CD4-positive, alpha-beta T cell treated with Interferon gamma for 1 hour (primary cell): ENCODE results near the gene PROM2.

Experiments
- DNase-seq: peaks from one replicate; pipeline ENCODE4 v3.0.0-alpha.2; 2020

Gene PROM2

DNA sequence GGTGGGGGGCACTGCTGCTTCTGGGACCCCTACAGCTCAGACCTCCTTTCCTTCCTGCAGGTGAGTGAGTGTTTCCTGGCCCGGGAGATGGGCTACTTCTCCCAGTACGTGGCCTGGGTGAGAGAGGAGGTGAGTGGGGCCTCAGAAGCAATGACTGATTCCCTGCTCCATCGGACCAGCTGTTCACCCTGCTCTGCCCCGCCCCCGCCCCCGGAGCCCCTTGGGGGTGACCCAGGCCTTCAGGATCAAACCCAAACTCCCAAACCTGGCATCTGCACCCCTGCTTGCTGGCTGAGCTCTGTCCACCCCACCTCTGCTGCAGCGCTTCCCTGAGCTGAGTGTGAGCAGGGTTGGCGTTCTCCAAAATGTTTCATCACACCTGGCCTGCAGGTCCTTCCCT is 13.1 kb downstream of the PROM2 start:
- DNase-seq, result no peak

DNA sequence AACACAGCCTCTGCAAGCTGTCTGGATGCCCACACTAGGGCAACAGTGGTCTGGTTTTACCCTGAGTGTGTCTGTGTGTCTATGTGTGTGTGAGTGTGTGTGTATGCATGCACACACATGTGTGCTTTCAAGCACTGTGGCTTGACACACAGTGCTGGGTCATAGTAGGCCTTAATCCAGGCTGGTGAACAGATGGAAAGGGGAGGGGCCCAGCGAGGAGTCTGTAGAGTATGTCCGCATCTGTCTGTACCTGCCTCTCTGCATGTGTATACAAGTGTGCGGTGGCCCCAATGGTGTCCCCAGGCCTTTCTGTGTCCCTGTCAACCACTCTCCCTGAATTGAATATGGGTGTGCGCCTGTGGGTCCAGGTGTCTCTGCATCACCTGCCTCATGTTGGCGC is 13.6 kb downstream of the PROM2 start:
- DNase-seq, result no peak

DNA sequence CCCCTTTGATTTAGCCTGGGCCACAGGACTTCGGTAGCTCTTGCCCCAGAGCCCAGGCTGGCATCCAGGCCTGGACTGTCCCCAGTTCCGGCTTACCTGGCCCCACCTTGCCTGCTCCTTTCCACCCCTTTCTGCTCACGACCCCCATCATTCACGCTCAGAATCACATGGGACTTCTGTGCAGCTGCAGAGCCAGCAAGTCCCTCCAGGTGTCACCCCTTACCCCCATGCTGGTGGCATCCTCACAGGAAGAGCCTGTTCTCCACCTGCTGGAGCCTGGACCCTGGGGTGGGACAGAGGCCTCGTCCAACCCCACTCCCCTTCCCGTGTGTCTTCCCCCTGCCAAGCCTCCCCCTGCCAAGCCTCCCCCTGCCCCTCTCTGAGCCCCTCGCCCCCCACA is 15.0 kb downstream of the PROM2 start:
- no peak for DNase-seq

DNA sequence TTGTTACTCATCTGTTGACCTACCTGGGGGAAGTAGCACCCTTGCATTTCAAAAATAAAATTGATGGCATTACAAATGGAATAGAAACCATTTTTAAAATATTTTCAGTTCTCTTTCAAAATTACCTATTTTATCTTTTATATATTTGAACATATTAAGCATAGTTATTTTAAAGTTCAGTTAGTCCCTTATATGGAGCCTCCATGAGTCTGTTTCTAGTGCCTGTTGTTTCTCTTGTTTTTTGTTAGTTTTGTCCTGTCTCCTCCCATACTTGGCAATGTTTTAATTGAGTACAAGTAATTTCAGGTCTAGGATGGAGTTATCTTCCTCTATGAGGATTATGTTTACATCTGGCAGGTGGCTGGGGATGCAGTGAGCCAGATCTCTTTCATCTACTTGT is 17.0 kb downstream of the PROM2 start:
- DNase-seq, result no peak

DNA sequence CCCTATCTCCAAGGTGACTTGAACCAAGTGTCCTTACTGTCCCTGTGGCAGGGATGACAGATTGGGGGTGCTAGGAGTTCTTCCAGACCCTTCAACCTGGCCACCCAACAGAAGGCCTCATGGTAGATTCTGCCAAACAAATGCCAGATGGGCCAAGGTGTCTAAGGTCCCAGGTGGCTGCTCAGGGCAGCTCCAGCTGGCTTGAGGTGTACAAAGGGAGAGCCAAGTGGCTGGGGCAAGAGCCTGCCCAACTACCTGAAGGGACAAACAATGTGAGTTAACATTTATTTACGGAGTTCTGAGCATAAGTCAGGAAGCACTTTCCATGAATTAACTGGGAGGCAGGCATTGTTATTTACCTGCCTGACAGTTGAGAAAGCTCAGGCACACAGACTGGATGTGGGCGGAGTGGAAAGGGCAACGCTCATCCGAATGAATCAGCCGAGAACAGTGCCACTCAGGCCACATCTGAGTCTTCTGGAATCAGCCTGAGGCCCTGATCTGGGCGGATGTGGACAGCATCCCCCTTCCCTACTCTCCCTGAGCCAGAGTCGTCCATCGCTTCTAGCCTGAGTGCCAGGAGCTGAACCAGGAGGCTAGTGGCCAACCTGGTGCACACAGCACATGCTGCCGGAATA is 18.5 kb downstream of the PROM2 start:
- DNase-seq, result no peak

DNA sequence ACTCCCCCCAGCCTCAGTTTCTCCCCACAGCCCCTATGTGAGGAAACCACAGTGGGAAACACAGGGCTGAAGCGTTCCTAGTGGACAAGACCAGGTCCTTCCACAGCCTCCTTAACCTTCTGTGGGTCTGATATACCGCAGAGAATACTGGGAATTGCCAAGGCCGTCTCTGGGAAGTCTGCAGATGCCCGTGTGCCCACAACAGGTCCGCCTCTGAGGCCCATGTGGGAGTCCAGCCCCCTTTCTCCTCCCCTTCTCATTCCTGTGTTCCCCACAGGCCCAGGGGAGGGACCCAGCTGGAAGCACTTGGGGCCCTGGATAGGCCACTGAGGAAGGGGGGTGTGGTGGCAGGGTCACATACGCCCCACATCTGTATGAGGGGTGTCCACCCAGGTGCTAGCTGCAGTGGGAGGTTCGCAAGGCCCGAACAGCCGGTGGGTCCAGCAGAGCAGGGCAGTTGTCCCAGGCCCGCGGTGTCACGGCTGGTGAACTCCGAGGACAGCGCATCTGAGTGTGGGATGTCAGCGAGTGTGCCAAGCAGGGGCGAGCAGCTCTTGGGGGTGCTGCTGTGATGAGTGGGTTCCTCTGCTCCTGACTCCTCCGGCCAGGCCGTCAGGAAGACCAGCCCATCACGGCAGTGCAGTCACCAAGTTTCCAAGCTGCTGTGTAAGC is 20.5 kb downstream of the PROM2 start:
- no peak for DNase-seq

DNA sequence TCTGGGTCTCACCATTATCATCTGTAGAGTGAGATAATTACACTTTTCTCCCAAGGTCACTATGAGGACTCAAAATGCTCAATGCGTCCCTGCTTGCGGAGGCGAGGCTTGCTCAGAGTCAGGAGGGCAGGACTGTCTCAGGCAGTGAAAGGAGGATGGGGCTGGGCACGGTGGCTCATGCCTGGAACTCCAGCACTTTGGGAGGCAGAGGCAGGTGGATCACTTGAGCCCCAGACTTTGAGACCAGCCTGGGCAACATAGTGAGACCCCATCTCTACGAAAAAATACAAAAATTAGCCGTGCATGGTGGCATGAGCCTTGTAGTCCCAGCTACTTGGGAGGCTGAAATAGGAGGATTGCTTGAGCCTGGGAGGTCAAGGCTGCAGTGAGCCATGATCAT is 21.1 kb downstream of the PROM2 start:
- no peak for DNase-seq

DNA sequence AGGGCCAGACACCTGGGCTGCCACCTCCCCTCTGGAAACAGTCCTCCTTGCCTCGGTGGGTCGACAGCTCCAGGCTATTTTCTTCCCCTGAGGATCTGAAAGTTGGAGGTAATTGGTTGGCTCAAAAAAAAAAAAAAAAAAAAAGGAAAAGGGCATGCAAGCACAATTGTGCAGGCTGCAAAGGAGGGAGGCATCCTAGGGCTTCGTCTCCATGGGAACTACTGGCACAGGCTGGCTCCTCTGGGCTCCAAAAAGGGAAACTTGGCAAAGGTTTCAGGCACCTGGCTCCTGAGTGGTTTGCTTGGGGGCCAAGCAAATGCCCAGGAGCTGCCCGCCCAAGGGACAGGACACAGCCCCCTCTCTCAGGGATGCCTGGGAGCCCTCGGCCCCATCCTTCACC is 21.8 kb downstream of the PROM2 start:
- DNase-seq, result no peak

DNA sequence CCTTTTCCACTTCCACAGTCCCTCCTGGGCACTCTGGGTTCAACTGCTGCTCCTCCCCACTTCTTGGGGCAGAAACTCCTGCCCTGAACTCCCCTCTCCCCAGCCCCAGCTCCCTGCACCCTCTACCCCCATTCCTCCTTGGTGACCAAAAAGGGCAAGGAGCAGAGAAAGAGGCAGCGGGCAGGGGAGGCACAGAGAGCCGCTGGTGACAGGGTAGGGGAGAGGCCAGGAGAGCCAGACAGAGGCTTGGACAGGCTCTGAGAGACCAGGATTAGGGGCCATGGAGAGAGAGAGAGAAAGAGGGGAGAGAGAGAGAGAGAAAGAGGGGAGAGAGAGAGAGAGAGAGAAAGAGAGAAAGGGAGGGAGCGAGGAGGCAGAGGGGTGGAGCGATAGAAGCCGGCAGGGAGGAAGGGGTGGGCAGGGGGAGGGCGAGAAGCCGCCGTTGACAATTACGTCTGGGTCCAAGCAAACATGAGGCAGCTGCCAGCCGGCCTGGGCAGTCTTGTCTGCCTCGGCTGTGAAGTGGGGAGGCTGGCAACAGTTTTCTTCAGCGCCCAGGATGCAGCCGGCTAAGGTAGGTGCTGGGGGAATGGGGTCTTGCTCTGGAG is 22.7 kb downstream of the PROM2 start, which contains the start of gene KCNIP3:
Gene KCNIP3 (plus strand): TSS at position 468 of the 608 bp plus-strand sequence. CDS start 92 bp downstream, at position 560.
- no peak for DNase-seq

DNA sequence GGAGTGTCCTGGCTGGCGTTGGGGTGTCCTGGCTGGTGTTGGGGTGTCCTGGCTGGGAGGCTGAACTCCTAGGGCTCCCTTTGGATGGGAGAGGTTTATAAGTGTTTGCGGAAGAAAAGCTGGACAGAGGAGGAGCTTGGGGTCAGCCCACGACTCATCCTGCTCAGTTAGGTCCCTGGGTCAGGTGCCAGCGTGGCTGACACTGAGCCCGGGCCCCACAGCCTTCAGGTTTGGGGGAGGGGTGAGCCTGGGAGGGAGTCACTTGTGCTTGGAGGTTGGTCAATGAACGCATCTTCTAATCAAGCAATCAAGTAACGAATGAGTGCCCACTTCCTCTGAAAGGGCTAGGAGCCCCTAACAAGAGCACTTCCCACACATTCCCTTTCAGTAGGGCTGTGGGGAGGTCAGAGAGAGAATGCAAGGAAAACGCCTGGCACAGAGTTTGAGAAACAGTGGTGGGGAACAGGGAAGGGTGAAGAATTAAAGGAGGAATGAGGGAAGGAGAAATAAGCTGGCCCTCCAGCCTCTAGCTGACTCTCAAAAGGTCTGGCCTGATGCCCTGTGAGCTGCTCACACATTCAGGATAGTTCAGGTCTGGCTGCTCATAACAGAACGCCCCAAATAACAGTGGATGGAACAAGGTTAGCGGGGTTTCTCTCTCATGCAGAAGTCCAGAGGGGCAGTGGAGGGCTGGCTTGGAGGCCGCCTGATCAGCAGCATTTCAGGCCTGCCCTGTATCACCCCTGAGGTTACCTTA is 23.6 kb downstream of the PROM2 start:
- no peak for DNase-seq

DNA sequence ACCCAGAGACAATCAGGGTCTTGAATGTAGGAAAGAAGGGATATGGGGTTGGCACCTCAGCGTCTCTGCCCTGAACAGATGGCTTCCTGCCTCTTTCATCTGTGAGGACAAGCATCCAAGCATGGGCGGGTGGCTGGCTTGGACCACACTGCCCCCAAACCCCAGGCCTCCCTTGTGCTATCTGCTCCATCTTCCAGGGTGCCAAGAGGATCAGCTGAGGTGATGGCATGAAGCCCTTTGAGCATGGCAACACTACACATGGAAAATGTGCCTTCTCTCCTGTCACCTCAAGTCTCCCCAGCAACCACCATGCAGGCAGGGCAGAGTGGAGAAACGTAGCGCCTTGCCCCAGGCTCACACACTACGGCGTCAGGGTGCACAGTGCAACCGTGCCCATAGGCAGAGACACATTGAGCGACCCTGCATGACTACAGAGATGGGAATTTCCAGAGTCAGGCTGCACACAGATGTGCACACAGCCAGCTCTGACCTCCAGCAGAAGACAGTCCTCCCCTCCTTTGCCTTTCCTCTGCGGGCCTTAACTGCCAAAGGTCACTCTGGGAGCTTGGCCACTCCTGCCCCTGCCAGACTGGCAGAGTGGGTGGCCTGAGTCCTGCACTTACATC is 24.4 kb downstream of the PROM2 start:
- no peak for DNase-seq

DNA sequence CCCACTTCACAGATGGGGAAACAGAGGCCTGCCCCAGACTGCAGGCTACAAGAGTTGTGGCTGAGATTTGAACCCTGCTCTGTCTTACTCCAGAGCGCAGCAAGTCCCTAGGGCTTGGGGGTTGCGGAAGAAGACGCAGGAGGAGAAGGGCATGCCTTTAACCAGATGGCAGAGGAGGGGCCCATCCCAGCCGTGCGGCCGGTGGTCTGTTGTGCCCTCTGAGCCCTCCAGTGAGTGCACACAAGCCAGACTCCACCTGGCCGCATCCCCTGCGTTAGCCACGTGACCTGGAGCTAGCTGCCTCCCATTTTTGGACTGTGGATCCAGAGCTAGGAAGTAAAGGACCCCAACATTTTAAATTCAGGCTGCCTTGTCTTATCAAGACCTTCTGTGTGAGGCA is 25.7 kb downstream of the PROM2 start:
- no peak for DNase-seq

DNA sequence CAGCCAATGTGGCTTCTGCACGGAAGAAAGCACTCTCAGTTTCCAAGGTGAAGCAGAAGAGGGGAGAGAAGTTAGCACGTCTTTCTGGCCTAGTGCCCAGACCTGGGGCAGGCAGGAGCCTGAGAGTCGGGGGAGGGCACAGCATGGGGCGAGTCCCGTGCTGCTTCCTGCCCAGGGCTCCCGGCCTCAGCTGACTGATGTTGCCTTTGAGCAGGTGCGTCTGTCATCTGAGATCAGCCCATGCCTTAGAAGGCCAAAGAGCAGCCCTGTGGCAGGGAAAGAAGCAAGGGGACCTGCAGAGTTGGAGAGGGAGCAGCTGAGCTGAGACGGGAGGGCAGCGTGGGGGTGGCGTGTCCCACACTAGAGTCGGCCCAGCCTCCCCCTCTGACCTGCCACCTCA is 26.2 kb downstream of the PROM2 start:
- no peak for DNase-seq

DNA sequence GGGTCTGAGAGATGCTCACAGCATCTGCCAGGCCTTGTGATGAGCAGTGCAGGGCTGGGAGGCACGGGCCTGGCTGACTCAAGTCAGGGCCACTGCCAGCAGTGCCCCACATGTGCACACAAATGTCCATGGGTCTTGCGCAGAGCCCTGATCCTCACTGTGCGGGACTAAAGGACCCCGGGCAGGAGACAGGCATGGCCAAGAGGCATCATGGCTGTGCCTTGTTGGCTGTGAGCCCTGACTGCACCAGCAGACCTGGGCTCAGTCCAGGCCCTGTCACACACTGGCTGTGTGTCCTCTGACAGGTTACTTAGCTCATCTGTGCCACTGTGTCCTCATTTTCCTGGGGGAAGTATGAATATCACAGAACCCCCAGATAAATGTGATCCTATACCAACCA is 26.9 kb downstream of the PROM2 start:
- DNase-seq, result no peak

DNA sequence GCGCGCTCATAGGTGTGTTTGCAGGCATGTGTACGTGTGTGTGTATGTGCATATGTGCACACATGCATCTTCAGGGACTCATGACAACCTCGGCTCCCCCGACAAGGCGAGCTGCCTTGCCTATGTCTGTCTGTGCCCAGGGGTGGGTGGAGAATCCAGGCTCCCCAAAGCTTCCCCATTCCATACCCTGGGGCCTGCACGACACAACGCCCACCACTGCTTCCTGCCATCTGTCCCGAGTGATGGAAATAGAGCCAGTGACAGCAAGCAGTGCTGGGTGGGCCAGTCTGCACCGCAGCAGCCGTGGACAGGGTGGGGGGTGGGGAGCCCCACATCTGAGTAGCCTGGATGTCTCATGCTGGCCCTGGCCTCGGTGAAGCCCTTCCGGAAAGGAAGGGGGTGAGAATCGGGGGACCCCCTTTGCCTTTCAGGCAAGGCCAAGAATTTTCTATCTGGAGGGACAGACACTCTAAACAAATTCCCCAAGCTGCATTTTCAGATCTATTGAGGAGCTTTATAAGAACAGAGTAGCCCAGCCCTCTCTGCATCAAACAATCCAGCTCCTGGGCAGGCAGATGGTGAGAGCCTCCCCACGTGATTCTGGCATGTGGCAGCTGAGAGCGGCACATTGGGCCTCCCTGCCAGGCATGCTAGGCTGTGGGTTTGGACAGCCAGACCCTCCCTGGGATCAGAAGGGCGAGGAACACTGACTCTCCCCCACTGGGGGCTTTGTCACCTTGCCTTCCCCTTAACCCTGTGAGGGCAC is 27.8 kb downstream of the PROM2 start:
- DNase-seq, result no peak

DNA sequence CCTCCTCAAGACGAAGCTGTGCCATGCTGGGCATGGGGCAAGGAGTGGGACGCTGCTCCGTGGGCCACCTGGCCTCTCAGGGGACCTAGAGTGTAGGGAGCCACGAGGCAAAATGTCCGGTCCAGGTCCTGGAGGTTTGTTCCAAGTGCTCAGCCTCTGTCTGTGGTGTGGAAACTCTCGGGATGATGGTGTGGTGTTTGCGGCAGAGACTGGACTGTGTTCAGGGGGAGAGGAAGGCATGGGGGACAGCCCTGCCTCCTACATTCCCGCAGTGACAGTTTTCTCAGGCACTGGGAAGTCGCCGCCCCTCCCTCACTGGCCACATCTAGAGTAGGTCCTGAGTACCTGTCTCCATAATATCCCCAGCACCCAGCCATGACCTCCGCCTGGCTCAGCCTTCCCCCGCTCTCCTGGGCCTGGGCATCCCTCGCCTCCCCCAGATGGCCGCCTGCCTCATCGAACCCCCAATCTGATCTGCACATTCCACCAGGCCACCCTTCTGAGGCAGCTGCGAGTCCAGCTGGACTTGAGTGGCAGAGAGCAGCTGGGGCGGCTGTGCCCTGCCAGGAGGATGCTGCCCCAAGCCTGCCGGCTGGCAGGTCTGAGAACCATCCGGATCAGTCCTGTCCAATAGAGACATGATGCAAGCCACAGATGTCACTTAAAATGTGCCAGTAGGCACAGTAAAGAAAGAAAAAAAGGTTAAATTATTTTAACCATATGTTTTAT is 29.1 kb downstream of the PROM2 start:
- DNase-seq, result no peak

DNA sequence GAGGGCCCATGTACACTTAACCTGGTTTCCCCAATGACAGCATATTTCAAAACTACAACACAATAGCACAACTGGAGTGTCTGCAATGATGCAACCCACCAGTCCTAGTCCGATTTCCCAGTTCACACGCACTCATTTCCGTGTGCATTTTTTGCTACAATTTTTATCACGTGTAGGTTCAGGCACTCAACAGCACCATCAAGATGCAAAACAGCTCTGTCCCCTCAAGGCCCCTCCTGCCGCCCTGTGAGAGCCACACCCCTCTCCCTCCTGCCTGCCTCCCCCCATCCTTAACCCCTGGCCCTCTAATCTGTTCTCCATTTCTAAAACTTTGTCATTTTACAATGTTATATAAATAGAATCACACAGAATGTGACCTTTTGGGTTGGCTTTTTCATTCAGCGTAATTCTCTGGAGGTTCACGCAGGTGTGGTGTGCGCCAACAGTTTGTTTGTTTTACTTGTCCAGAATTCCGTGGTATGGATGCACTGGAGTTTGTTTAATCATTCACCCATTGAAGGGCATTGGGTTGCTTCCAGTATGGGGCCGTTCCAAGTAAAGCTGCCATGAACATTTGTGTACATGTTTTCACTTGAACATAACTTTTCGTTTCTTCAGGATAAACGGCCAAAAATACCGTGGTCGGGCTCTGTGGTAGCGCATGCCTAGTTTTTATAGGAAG is 31.3 kb downstream of the PROM2 start:
- no peak for DNase-seq

DNA sequence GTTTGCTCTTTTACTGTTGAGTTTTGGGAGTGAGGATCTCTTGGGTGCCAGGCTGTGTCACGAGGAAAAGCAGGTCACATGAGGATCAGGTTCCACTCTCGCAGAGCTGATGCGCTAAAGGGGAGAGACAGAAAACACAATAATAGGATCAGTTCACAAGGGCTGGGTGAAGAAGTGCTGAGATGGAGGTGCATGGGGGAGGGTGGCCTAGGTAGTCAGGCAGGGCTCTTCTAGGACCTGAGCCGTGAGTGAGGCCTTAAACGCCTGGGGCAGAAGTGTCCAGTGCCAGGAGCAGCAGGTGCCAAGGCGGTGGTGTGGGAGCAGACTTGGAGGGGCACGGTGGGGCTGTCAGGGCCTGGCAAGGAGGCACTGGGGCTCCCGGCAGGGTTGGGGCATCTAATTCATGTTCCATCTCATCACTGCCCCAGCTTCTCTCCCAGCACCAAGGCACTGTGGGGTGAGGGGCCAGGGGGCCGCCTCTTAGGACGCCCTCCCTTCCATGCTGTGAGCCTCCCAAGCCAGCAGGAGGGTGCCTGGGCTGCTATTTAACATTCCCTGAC is 32.2 kb downstream of the PROM2 start:
- DNase-seq, result no peak

DNA sequence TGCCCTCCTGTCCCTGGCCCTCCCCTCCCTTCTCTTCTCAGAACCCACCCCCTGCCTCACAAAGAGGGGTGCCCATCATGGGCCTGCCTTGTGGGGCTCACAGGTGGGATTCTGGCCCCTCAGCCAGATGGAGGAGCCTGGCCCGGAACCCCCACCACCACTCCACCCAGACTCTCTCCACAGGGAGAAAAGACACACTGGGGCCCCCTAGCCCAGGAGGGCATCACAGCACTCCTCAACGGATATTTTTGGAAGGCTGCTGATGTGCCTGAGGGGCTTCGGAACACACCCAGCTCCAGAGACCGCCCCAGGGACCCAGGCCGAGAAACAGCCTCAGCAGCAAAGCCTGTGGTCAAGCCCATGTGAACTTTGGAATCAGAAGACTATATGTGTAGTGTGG is 32.8 kb downstream of the PROM2 start:
- DNase-seq, result no peak

DNA sequence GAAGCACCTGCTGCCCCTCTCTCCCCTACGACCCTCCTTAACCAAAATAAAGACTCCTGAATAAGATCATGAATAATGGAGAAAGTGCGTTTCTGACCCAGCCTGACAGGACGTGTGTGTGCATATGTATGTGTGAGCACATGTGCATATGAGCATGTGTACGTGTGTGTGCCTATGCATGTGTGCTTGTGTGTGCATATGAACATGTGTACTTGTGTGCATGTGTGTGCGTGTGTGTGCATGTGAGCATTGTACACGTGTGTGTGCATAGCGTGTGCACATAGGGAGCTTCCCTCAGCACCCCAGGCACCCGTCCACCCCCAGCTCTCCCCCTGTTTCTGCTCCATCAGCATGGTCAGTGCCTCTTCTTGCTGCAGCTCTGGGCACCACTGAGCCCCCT is 33.6 kb downstream of the PROM2 start:
- no peak for DNase-seq
